ENCODE results near the gene ZFP36L2. TPM values are rescaled to one million over a fixed set of nuclear protein-coding genes. Genes with fewer than 3 reads are reported as not detected.

Gene ZFP36L2
- total and polyA plus RNA-seq, 9 of the 15 experiments (the other 6 are each of a cell fraction or from before 2014, with no cell fraction given) = 4.1 to 60.6 (median 20.3) TPM

- TF ChIP-seq ELK3 (CRISPR knock-in tag; IDR thresholded peaks at IDR 0.05) = no peak
- no peak for TF ChIP-seq ZNF717 (CRISPR knock-in tag; IDR thresholded peaks at IDR 0.05)
- TF ChIP-seq FOXJ2 (tag; IDR thresholded peaks at IDR 0.05) = no peak
- no peak for TF ChIP-seq CREB3 (tag; conservative IDR thresholded peaks at IDR 0.05; ENCODE audit: low read depth)
- no peak for TF ChIP-seq MAFF (IDR thresholded peaks at IDR 0.05; ENCODE audit: low read length)
- peak; percentile 77 to 86 for TF ChIP-seq FOXK2 (conservative IDR thresholded peaks at IDR 0.05 in 1 of 2, IDR thresholded peaks at IDR 0.05 in 1 of 2; ENCODE audit: low read depth in 2 of 2)
- no peak for TF ChIP-seq ZNF511 (CRISPR knock-in tag; IDR thresholded peaks at IDR 0.05)
- TF ChIP-seq HMGXB4 (CRISPR knock-in tag; IDR thresholded peaks at IDR 0.05) = no peak
- TF ChIP-seq HIVEP1 (CRISPR knock-in tag; IDR thresholded peaks at IDR 0.05) = no peak
- 0 out of 2 replicates have a peak, but pooled peaks have one; percentile 30 for TF ChIP-seq RB1 (IDR thresholded peaks at IDR 0.05; ENCODE audit: low read depth)
- TF ChIP-seq TFAP4 (CRISPR knock-in tag; IDR thresholded peaks at IDR 0.05; ENCODE audit: borderline replicate concordance) = peak; percentile 97
- TF ChIP-seq DIDO1 (tag; IDR thresholded peaks at IDR 0.05; ENCODE audit: low read depth) = no peak
- TF ChIP-seq USF2 (CRISPR knock-in tag; IDR thresholded peaks at IDR 0.05) = peak; percentile 88
- no peak for TF ChIP-seq TSC22D4 (tag; IDR thresholded peaks at IDR 0.05)
- TF ChIP-seq MYC (IDR thresholded peaks at IDR 0.05; ENCODE audit: low read depth, low read length) = peak; percentile 72
- peak; percentile 74; the same call in 1 of the 2 replicates for TF ChIP-seq MYC (CRISPR knock-in tag; IDR thresholded peaks at IDR 0.05; ENCODE audit: borderline replicate concordance, low read depth)
- 0 out of 2 replicates have a peak, but pooled peaks have one; percentile 21 for TF ChIP-seq TEAD4 (IDR thresholded peaks at IDR 0.05; ENCODE audit: low read length)
- TF ChIP-seq TEAD4 (CRISPR knock-in tag; IDR thresholded peaks at IDR 0.05; ENCODE audit: borderline replicate concordance) = no peak
- no peak for TF ChIP-seq ARNT (IDR thresholded peaks at IDR 0.05)
- TF ChIP-seq FOXO4 (CRISPR knock-in tag; IDR thresholded peaks at IDR 0.05) = 0 out of 2 replicates have a peak, but pooled peaks have one; percentile 19
Observed at GRCh38 chr2:43221763-43222474, 4.5 kb downstream of the ZFP36L2 start (continued).

All from K562 (cell line).